Measurements from ENCODE around the gene KCNH1. TPM values are rescaled to one million over a fixed set of nuclear protein-coding genes. Genes with fewer than 3 reads are reported as not detected.

The KCNH1 gene
- total RNA-seq, 4 donors from 2014 or later = 0.53 to 16.5 (median 2.4) TPM

DNA sequence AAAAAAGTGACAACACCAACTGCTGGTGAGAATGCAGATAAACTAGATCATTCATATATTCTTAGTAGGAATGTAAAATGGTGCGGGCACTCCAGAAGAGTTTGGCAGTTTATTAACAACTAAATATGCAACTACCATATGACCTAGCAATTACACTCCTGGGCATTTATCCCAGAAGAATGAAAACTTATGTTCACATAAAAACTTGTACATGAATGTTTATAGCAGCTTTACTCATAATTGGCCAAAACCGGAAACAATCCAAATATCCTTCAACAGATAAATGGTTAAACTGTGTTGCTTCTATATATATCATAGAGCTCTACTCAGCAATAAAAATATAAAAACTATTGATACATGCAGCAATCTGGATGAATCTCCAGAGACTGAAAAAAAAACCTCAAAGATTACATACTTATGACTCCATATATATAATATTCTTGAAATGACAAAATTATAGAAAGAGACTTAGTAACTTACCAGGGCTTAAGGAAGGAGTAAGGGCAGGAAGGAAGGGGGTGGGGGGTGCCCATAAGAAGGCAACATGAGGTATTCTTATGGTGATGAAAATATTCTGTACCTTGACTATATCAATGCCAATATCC lies 99.9 kb downstream of the KCNH1 start:
- no peak overlapping the region for H3K4me3 ChIP-seq
- H3K4me1 ChIP-seq = no peaks in the 10 kb centered on the region
- no peaks in the 10 kb centered on the region for H3K9me3 ChIP-seq
- H3K36me3 ChIP-seq = no peaks in the 10 kb centered on the region
- TF ChIP-seq, protein P1, sequence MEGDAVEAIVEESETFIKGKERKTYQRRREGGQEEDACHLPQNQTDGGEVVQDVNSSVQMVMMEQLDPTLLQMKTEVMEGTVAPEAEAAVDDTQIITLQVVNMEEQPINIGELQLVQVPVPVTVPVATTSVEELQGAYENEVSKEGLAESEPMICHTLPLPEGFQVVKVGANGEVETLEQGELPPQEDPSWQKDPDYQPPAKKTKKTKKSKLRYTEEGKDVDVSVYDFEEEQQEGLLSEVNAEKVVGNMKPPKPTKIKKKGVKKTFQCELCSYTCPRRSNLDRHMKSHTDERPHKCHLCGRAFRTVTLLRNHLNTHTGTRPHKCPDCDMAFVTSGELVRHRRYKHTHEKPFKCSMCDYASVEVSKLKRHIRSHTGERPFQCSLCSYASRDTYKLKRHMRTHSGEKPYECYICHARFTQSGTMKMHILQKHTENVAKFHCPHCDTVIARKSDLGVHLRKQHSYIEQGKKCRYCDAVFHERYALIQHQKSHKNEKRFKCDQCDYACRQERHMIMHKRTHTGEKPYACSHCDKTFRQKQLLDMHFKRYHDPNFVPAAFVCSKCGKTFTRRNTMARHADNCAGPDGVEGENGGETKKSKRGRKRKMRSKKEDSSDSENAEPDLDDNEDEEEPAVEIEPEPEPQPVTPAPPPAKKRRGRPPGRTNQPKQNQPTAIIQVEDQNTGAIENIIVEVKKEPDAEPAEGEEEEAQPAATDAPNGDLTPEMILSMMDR (IDR thresholded peaks at IDR 0.05) = no peak
- TF ChIP-seq POLR2A (IDR thresholded peaks at IDR 0.05) = no peak
- DNase-seq = no peak
- no peak overlapping the region for H3K27ac ChIP-seq
- no peaks in the 10 kb centered on the region for H3K27me3 ChIP-seq

DNA sequence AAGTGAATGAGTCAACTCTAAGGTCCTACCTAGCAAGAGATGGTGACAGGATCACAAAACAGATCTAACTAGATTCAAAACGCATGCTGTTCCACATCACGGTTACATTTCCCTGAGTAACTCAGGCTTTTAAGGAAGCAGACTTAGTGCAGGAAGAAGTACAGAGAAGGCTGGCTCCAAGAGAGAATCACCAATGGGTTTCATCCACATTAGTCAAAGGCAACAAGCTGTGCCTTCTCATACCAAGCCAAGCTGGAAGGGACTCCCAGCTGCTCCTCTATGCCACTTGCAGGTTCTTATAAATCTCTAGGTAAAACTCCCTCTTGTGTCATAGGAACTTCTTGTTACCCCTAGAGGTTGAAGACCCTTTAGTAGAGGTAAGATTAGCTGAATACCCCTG lies 109.0 kb downstream of the KCNH1 start:
- H3K4me1 ChIP-seq = no peaks in the 10 kb centered on the region

DNA sequence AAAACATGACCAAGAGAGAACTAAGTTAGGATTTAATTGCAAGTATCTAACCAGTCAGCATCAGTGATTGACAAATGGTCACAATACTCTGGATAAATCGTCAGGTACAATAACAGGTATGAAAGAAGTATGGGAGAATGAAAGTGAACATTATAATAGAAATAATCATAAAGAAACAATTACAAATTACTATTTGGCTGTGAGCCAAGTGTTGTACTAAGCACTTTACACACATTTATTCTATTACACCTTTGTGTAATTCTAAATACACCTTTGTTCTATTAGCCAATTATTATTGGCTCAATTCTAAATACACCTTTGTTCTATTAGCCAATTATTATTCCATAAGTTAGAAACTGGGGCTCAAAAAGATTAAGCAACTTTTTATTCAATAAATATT lies 114.7 kb downstream of the KCNH1 start:
- Histone ChIP-seq H3K36me3 (no peaks in the 10 kb centered on the region), H3K27ac (no peak overlapping the region)

More for the DNA sequence above, 109.0 kb downstream of the KCNH1 start:
- no peak overlapping the region for H3K4me3 ChIP-seq
- no peak overlapping the region for H3K27ac ChIP-seq
- no peaks in the 10 kb centered on the region for H3K36me3 ChIP-seq
- H3K9me3 ChIP-seq = no peaks in the 10 kb centered on the region
- no peak for DNase-seq
- H3K27me3 ChIP-seq = no peaks in the 10 kb centered on the region
- no peak for TF ChIP-seq POLR2A (IDR thresholded peaks at IDR 0.05)
- TF ChIP-seq, protein P1 (IDR thresholded peaks at IDR 0.05) = no peak

DNA sequence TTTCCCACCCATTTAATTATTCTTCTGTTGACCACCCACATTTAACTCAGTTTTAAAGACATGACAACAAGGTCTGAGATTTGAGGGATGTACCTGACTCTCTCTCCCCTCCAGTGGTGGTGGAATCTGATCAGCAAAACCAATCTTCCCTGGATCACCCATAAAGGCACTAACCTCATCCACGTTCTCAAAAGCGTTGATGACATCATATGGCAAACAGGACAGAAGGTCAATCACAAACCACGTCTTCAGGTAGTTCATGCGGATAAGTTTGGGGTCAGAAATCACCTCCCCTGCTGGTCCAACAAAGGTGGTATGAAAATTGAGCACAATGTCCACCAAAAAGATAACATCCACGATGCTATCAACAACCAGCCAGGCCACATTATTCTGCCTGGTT lies 115.3 kb downstream of the KCNH1 start:
- Histone ChIP-seq H3K36me3 (no peaks in the 10 kb centered on the region), H3K27me3 (no peaks in the 10 kb centered on the region), H3K4me3 (no peak overlapping the region), H3K27ac (no peak overlapping the region), H3K9me3 (no peaks in the 10 kb centered on the region), H3K4me1 (no peaks in the 10 kb centered on the region)
- DNase-seq = no peak
- TF ChIP-seq POLR2A (IDR thresholded peaks at IDR 0.05) = no peak
- TF ChIP-seq, protein P1 (IDR thresholded peaks at IDR 0.05) = no peak

More for the DNA sequence above, 114.7 kb downstream of the KCNH1 start:
- no peaks in the 10 kb centered on the region for H3K9me3 ChIP-seq
- no peaks in the 10 kb centered on the region for H3K27me3 ChIP-seq
- TF ChIP-seq POLR2A (IDR thresholded peaks at IDR 0.05) = no peak
- TF ChIP-seq, protein P1 (IDR thresholded peaks at IDR 0.05) = no peak
- no peaks in the 10 kb centered on the region for H3K4me1 ChIP-seq
- DNase-seq = no peak
- H3K4me3 ChIP-seq = no peak overlapping the region

DNA sequence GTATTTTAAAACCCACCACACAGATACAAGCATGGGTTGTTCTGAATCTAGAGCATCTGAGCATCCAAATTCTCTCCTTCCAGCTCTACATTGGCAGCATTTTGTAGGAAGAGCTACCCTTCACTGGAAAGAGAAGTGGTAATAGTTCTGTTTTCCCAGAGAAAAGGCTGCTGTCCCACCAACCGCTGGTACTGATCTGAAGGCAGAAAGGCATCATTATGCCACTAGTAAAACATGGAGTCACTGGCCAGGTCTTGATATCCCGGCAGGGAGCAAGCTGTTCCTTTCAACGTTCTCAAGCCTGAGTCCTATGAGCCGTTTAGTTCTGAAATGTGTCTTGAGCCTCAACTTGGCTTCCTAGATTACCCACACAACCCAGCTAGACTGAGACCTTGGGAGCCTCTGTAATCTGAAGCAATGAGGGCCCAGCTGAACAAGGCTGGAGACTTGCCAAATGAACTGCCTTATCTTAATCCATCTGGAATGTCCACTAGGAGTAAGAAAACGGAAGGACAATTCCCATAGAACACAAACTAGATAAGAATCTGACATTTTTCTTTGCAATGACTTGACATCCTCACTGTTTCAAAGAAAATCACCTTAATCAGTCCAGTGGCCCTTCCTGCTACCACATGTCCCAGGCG lies 116.8 kb downstream of the KCNH1 start:
- H3K4me3 ChIP-seq = no peak overlapping the region
- H3K9me3 ChIP-seq = no peaks in the 10 kb centered on the region
- no peaks in the 10 kb centered on the region for H3K27me3 ChIP-seq
- no peaks in the 10 kb centered on the region for H3K4me1 ChIP-seq
- no peak overlapping the region for H3K27ac ChIP-seq
- no peak for TF ChIP-seq POLR2A (IDR thresholded peaks at IDR 0.05)
- TF ChIP-seq, protein P1 (IDR thresholded peaks at IDR 0.05) = no peak
- no peak for DNase-seq
- H3K36me3 ChIP-seq = no peaks in the 10 kb centered on the region

Measured in Peyer's patch (tissue), 4 donors.